ENCODE data around the gene ADCY10. TPM values are rescaled to one million over a fixed set of nuclear protein-coding genes. Genes with fewer than 3 reads are reported as not detected.
A peak's percentile ranks its signal among the peaks of the same experiment; 100 is the strongest.
"Not testable (repeated sequence)": the region's sequence is repeated elsewhere in the genome, so short reads cannot be mapped to it uniquely, and the experiment has no call there.

Gene ADCY10
- total RNA-seq, 2 donors from 2014 or later = 0.33 to 0.48 TPM

- ATAC-seq = peak in 1 of 2 donors; percentile 40
- Mint-ChIP-seq H3K27me3 (peaks cover 2 to 12% of the 10 kb centered on the region in 2 donors), H3K4me1 (ENCODE audit: low read depth in 2 of 2) (peaks cover 0 to under 1% of the 10 kb centered on the region in 2 donors), H3K4me3 (no peak overlapping the region), H3K27ac (no peak overlapping the region), H3K9me3 (no peaks in the 10 kb centered on the region), H3K36me3 (no peaks in the 10 kb centered on the region)
- no peak for DNase-seq (ENCODE audit: low spot score)
Observed at GRCh38 chr1:167893798-167894197, 20.1 kb downstream of the ADCY10 start.

GRCh38 chr1:167890400-167890799, 23.5 kb downstream of the ADCY10 start:
- Mint-ChIP-seq H3K9me3 (peaks cover 3% of the 10 kb centered on the region), H3K36me3 (no peaks in the 10 kb centered on the region), H3K4me1 (ENCODE audit: low read depth in 2 of 2) (no peaks in the 10 kb centered on the region), H3K4me3 (no peak overlapping the region), H3K27me3 (peaks cover 5 to 6% of the 10 kb centered on the region in 2 donors), H3K27ac (no peak overlapping the region)
- DNase-seq (ENCODE audit: low spot score) (no peak), ATAC-seq (no peak)

- not testable (repeated sequence) for H3K27ac Mint-ChIP-seq; H3K4me1 Mint-ChIP-seq (ENCODE audit: low read depth in 2 of 2); ATAC-seq; H3K36me3 Mint-ChIP-seq; DNase-seq (ENCODE audit: low spot score); H3K9me3 Mint-ChIP-seq; H3K4me3 Mint-ChIP-seq
- H3K27me3 Mint-ChIP-seq = peaks cover 12 to 13% of the 10 kb centered on the region in 2 donors
Observed at GRCh38 chr1:167887187-167887586, 26.7 kb downstream of the ADCY10 start.

- H3K36me3 Mint-ChIP-seq = no peaks in the 10 kb centered on the region
- ATAC-seq (no peak), DNase-seq (ENCODE audit: low spot score) (no peak)
- H3K4me1 Mint-ChIP-seq (ENCODE audit: low read depth in 2 of 2) = no peaks in the 10 kb centered on the region
- no peak overlapping the region for H3K4me3 Mint-ChIP-seq
- peaks cover 3% of the 10 kb centered on the region for H3K9me3 Mint-ChIP-seq
- H3K27me3 Mint-ChIP-seq = peaks cover 10 to 13% of the 10 kb centered on the region in 2 donors
- no peak overlapping the region for H3K27ac Mint-ChIP-seq
Observed at GRCh38 chr1:167882376-167882775, 31.6 kb downstream of the ADCY10 start.

GRCh38 chr1:167881786-167882185, 32.1 kb downstream of the ADCY10 start:
- ATAC-seq (no peak), DNase-seq (ENCODE audit: low spot score) (no peak)
- Mint-ChIP-seq H3K4me3 (no peak overlapping the region), H3K4me1 (ENCODE audit: low read depth in 2 of 2) (no peaks in the 10 kb centered on the region), H3K36me3 (no peaks in the 10 kb centered on the region), H3K9me3 (peaks cover 3% of the 10 kb centered on the region), H3K27me3 (peaks cover 10 to 13% of the 10 kb centered on the region in 2 donors), H3K27ac (no peak overlapping the region)

GRCh38 chr1:167881069-167881468, 32.9 kb downstream of the ADCY10 start:
- H3K27ac Mint-ChIP-seq = no peak overlapping the region
- H3K9me3 Mint-ChIP-seq = no peaks in the 10 kb centered on the region
- H3K27me3 Mint-ChIP-seq = peaks cover 7 to 13% of the 10 kb centered on the region in 2 donors
- H3K4me3 Mint-ChIP-seq = no peak overlapping the region
- DNase-seq (ENCODE audit: low spot score) (no peak), ATAC-seq (no peak)
- H3K36me3 Mint-ChIP-seq = no peaks in the 10 kb centered on the region
- H3K4me1 Mint-ChIP-seq (ENCODE audit: low read depth in 2 of 2) = no peaks in the 10 kb centered on the region

GRCh38 chr1:167880580-167881021, 33.3 kb downstream of the ADCY10 start:
- no peaks in the 10 kb centered on the region for H3K9me3 Mint-ChIP-seq
- no peaks in the 10 kb centered on the region for H3K36me3 Mint-ChIP-seq

GRCh38 chr1:167879508-167879907, 34.4 kb downstream of the ADCY10 start:
- Mint-ChIP-seq H3K27me3 (peaks cover 3 to 6% of the 10 kb centered on the region in 2 donors), H3K4me1 (ENCODE audit: low read depth in 2 of 2) (no peaks in the 10 kb centered on the region), H3K36me3 (no peaks in the 10 kb centered on the region), H3K4me3 (no peak overlapping the region), H3K9me3 (no peaks in the 10 kb centered on the region), H3K27ac (no peak overlapping the region)
- no peak for ATAC-seq
- DNase-seq (ENCODE audit: low spot score) = no peak

More at GRCh38 chr1:167880580-167881021, 33.3 kb downstream of the ADCY10 start:
- DNase-seq (ENCODE audit: low spot score) = no peak
- Mint-ChIP-seq H3K27ac (no peak overlapping the region), H3K27me3 (peaks cover 7 to 13% of the 10 kb centered on the region in 2 donors), H3K4me1 (ENCODE audit: low read depth in 2 of 2) (no peaks in the 10 kb centered on the region), H3K4me3 (no peak overlapping the region)
- ATAC-seq = no peak

- Mint-ChIP-seq H3K4me1 (ENCODE audit: low read depth in 2 of 2) (no peaks in the 10 kb centered on the region), H3K4me3 (no peak overlapping the region)
Observed at GRCh38 chr1:167878372-167879160, 35.4 kb downstream of the ADCY10 start.

GRCh38 chr1:167876597-167877175, 37.2 kb downstream of the ADCY10 start:
- ATAC-seq = no peak
- H3K27ac Mint-ChIP-seq = no peak overlapping the region
- H3K27me3 Mint-ChIP-seq = peaks cover 0 to 6% of the 10 kb centered on the region in 2 donors

More at GRCh38 chr1:167878372-167879160, 35.4 kb downstream of the ADCY10 start:
- Mint-ChIP-seq H3K27ac (no peak overlapping the region), H3K36me3 (no peaks in the 10 kb centered on the region), H3K9me3 (no peaks in the 10 kb centered on the region), H3K27me3 (peaks cover 0 to 6% of the 10 kb centered on the region in 2 donors)
- DNase-seq (ENCODE audit: low spot score) (no peak), ATAC-seq (no peak)

GRCh38 chr1:167871331-167871730, 42.6 kb downstream of the ADCY10 start:
- H3K4me3 Mint-ChIP-seq = no peak overlapping the region
- ATAC-seq (no peak), DNase-seq (ENCODE audit: low spot score) (no peak)
- H3K27ac Mint-ChIP-seq = no peak overlapping the region
- no peaks in the 10 kb centered on the region for H3K9me3 Mint-ChIP-seq
- no peaks in the 10 kb centered on the region for H3K36me3 Mint-ChIP-seq
- H3K27me3 Mint-ChIP-seq = no peaks in the 10 kb centered on the region
- H3K4me1 Mint-ChIP-seq (ENCODE audit: low read depth in 2 of 2) = no peaks in the 10 kb centered on the region

More at GRCh38 chr1:167876597-167877175, 37.2 kb downstream of the ADCY10 start:
- H3K9me3 Mint-ChIP-seq = no peaks in the 10 kb centered on the region
- no peaks in the 10 kb centered on the region for H3K4me1 Mint-ChIP-seq (ENCODE audit: low read depth in 2 of 2)
- no peak overlapping the region for H3K4me3 Mint-ChIP-seq
- H3K36me3 Mint-ChIP-seq = no peaks in the 10 kb centered on the region
- DNase-seq (ENCODE audit: low spot score) = no peak

- H3K36me3 Mint-ChIP-seq; H3K27ac Mint-ChIP-seq; H3K27me3 Mint-ChIP-seq; H3K4me3 Mint-ChIP-seq; H3K9me3 Mint-ChIP-seq; H3K4me1 Mint-ChIP-seq (ENCODE audit: low read depth in 2 of 2); DNase-seq (ENCODE audit: low spot score); ATAC-seq: not testable (repeated sequence)
Observed at GRCh38 chr1:167869157-167870001, 44.6 kb downstream of the ADCY10 start.

GRCh38 chr1:167866739-167867414, 47.1 kb downstream of the ADCY10 start:
- H3K27me3 Mint-ChIP-seq; H3K9me3 Mint-ChIP-seq; DNase-seq (ENCODE audit: low spot score); H3K27ac Mint-ChIP-seq; ATAC-seq; H3K36me3 Mint-ChIP-seq; H3K4me3 Mint-ChIP-seq; H3K4me1 Mint-ChIP-seq (ENCODE audit: low read depth in 2 of 2): not testable (repeated sequence)

Data from natural killer cell treated with Interleukin-12 subunit alpha and Interleukin-12 subunit beta and Interleukin-15 and Interleukin-18, amount 100 ng/mL, for 72 hours (primary cell).